Uterus (tissue), 4 donors: ENCODE data around the gene SLC2A13. TPM values are rescaled to one million over a fixed set of nuclear protein-coding genes. Genes with fewer than 3 reads are reported as not detected.

Source experiments
- DNase-seq, 2 donors: peaks; one replicate each; pipeline ENCODE4 v3.0.0-alpha.2; 2019 to 2020
- H3K27ac ChIP-seq, 2 donors: fragments of 200-600 bp; sonication (generic); 1 replicate in 1 of 2; 2 replicates in 1 of 2; pipeline ENCODE4 v1.5.1; 2016 to 2018
- H3K27me3 ChIP-seq, 2 donors: fragments of 200-600 bp; sonication (generic); one replicate each; pipeline ENCODE4 v1.5.1; 2018 to 2019; ENCODE audit warnings: control low read depth in 1 of 2
- H3K36me3 ChIP-seq, 2 donors: fragments of 200-600 bp; sonication (generic); one replicate each; pipeline ENCODE4 v1.5.1; 2019; ENCODE audit warnings: control low read depth in 1 of 2
- H3K4me1 ChIP-seq, 2 donors: fragments of 200-600 bp; sonication (generic); one replicate each; pipeline ENCODE4 v1.5.1; 2018 to 2019; ENCODE audit warnings: control low read depth in 1 of 2
- H3K4me3 ChIP-seq, 2 donors: fragments of 200-600 bp; sonication (generic); 1 replicate in 1 of 2; 2 replicates in 1 of 2; pipeline ENCODE4 v1.5.1; 2018 to 2019; ENCODE audit warnings: mild to moderate bottlenecking in 1 of 2
- H3K9me3 ChIP-seq, 2 donors: fragments of 200-600 bp; sonication (generic); one replicate each; pipeline ENCODE4 v1.5.1; 2019; ENCODE audit warnings: control low read depth in 1 of 2
- POLR2A ChIP-seq, 2 donors: fragments of 450-650 bp; IDR thresholded peaks; one replicate each; pipeline ENCODE4 v1.6.1; 2016; ENCODE audit warnings: antibody characterized with exemption in 2 of 2, mild to moderate bottlenecking in 1 of 2, moderate library complexity in 1 of 2
- intact Hi-C: fragments of 100-400 bp; cut with DNase I; formaldehyde crosslinking; loops from one replicate; pipeline ENCODE4 v1.15.1; 2023; ENCODE audit warnings: low total_unique reads
- total RNA-seq, 4 donors: library from RNA; depleted of rRNA in 3 of 4; stranded (reverse); fragments of >200 nt in 3 of 4; gene quantifications; one replicate each; pipeline versions ENCODE4 v1.1.0 to v1.2.4, GENCODE V29; 2014 to 2023
- TF ChIP-seq, protein P1 (sequence below), 4 experiments: fragments of 200-600 bp in 2 of 4; fragments of 450-650 bp in 2 of 4; sonication (generic) in 2 of 4; IDR thresholded peaks; one replicate each; pipeline ENCODE4 v1.5.1; 2016 to 2019; ENCODE audit warnings: antibody characterized with exemption in 4 of 4, mild to moderate bottlenecking in 2 of 4, moderate library complexity in 1 of 4
- donor health status: DM: yes; HTN: yes; CAD: no.

Gene SLC2A13
- total RNA-seq, 4 donors from 2014 or later, result 12.8 to 31.7 (median 15.3) TPM

GRCh38 chr12:39805651-39806050 lies 300.2 kb downstream of the SLC2A13 start:
- no peaks in the 10 kb centered on the region for H3K36me3 ChIP-seq
- H3K4me1 ChIP-seq, result no peaks in the 10 kb centered on the region
- H3K9me3 ChIP-seq, result no peaks in the 10 kb centered on the region
- H3K4me3 ChIP-seq, result no peak overlapping the region
- no peaks in the 10 kb centered on the region for H3K27me3 ChIP-seq
- no peak for DNase-seq
- intact Hi-C loops, result no loop called here
- no peak overlapping the region for H3K27ac ChIP-seq
- no peak for TF ChIP-seq POLR2A (IDR thresholded peaks at IDR 0.05)
- TF ChIP-seq, protein P1, sequence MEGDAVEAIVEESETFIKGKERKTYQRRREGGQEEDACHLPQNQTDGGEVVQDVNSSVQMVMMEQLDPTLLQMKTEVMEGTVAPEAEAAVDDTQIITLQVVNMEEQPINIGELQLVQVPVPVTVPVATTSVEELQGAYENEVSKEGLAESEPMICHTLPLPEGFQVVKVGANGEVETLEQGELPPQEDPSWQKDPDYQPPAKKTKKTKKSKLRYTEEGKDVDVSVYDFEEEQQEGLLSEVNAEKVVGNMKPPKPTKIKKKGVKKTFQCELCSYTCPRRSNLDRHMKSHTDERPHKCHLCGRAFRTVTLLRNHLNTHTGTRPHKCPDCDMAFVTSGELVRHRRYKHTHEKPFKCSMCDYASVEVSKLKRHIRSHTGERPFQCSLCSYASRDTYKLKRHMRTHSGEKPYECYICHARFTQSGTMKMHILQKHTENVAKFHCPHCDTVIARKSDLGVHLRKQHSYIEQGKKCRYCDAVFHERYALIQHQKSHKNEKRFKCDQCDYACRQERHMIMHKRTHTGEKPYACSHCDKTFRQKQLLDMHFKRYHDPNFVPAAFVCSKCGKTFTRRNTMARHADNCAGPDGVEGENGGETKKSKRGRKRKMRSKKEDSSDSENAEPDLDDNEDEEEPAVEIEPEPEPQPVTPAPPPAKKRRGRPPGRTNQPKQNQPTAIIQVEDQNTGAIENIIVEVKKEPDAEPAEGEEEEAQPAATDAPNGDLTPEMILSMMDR (IDR thresholded peaks at IDR 0.05), result no peak

DNA sequence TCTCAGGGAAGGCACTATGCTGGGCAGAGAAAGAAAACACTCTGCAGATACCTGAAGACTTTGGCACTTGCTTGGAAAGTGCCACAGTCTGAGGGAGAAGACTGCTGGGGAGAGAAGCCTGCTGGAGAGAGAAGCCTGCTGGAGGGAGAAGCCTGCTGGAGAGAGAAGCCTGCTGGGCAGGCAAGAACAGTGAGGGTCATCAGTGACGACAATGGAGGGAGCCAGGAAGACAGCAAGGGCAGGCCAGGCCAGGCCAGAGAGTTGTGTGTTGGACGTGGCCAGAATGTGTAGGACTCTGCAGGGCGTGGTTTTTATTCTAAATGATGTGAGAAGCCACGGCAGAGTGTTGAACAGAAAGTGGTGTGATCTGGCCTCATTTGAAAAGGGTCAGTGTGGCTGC lies 301.0 kb downstream of the SLC2A13 start:
- Histone ChIP-seq H3K9me3 (no peaks in the 10 kb centered on the region), H3K4me1 (no peaks in the 10 kb centered on the region), H3K27ac (no peak overlapping the region), H3K36me3 (no peaks in the 10 kb centered on the region), H3K27me3 (no peaks in the 10 kb centered on the region), H3K4me3 (no peak overlapping the region)
- TF ChIP-seq, protein P1 (IDR thresholded peaks at IDR 0.05), result no peak
- TF ChIP-seq POLR2A (IDR thresholded peaks at IDR 0.05), result no peak
- intact Hi-C loops, result no loop called here
- DNase-seq, result no peak

DNA sequence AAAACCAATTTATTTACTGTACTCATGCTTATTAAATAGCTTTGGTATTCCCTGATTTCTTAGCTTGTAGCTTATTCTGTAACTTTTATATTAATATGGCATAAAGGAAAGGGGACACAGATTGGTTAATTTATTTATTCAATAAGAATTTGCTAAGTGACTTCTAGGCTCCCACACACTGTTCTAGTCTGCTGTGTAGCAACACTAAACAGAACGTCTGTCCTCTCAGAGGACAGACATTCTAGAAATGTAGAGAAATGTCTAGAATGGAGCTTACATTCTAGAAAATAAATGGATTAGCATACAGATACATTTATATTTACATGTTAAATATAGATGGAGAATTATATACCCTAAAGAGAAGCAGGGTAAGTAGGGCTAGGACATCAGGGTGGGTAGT lies 301.4 kb downstream of the SLC2A13 start:
- no peak overlapping the region for H3K27ac ChIP-seq
- intact Hi-C loops, result no loop called here
- TF ChIP-seq, protein P1 (IDR thresholded peaks at IDR 0.05), result no peak
- no peak for TF ChIP-seq POLR2A (IDR thresholded peaks at IDR 0.05)

DNA sequence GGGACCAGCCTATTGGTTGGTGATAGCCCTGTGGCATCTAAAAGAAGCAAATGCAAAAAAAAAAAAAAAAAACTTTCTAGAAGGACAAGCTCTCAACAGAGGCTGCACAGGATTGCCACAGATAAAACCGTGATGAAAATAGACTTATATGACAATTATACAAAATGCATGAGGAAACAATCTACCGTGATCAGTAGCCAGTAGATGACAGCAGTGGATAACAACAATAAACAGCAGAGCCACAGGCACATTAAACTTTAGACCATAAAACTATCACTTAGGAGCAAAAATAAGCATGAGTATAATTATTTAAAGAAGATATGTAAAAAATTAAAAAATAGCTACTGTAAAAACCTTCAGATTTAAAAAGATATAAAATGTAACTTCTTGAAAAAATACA lies 302.7 kb downstream of the SLC2A13 start:
- intact Hi-C loops, result no loop called here
- no peaks in the 10 kb centered on the region for H3K27me3 ChIP-seq

More for the DNA sequence above, 301.4 kb downstream of the SLC2A13 start:
- H3K27me3 ChIP-seq, result no peaks in the 10 kb centered on the region
- H3K4me1 ChIP-seq, result no peaks in the 10 kb centered on the region
- H3K36me3 ChIP-seq, result no peaks in the 10 kb centered on the region
- no peak overlapping the region for H3K4me3 ChIP-seq
- H3K9me3 ChIP-seq, result no peaks in the 10 kb centered on the region
- DNase-seq, result no peak

DNA sequence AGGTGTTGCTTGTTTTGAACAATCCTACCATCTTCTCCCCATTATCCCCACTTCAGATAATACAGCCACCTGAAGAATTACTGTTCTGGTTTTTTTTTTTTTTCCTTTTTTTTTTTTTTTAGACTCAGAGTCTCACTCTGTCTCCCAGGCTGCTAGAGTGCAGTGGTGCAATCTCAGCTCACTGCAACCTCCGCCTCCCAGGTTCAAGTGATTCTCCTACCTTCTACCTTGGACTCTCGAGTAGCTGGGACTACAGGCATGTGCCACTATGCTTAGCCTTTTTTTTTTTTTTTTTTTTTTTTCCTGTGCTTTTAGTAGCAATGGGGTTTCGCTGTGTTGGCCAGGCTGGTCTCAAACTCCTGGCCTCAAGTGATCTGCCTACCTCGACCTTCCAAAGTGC lies 306.9 kb downstream of the SLC2A13 start:
- H3K4me3 ChIP-seq, result no peak overlapping the region
- no peaks in the 10 kb centered on the region for H3K9me3 ChIP-seq
- no peak for DNase-seq
- TF ChIP-seq, protein P1 (IDR thresholded peaks at IDR 0.05), result no peak
- no peak for TF ChIP-seq POLR2A (IDR thresholded peaks at IDR 0.05)
- no peaks in the 10 kb centered on the region for H3K4me1 ChIP-seq
- no peaks in the 10 kb centered on the region for H3K36me3 ChIP-seq
- no peaks in the 10 kb centered on the region for H3K27me3 ChIP-seq
- intact Hi-C loops, result no loop called here
- H3K27ac ChIP-seq, result no peak overlapping the region

More for the DNA sequence above, 302.7 kb downstream of the SLC2A13 start:
- Histone ChIP-seq H3K27ac (no peak overlapping the region), H3K9me3 (no peaks in the 10 kb centered on the region), H3K36me3 (no peaks in the 10 kb centered on the region), H3K4me1 (no peaks in the 10 kb centered on the region), H3K4me3 (no peak overlapping the region)
- no peak for DNase-seq
- no peak for TF ChIP-seq POLR2A (IDR thresholded peaks at IDR 0.05)

DNA sequence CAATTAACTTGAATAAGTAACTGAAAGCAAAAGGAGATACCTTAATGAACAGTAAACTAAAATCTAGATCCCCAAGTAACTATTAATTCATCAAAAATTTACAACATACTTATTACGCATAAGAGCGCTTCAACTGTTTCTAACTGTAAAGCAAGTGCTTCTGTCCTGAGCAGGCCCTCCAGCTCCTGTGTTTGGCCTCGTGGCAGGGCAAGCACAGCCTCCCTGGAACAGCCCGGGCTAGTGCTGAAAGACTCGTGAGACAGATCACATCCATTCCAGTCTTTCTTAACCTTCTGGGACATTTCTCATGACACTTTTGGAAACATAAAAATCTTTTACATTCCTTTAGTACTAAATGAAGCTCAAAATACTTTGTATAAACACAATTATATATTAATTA lies 307.5 kb downstream of the SLC2A13 start:
- no peak overlapping the region for H3K4me3 ChIP-seq
- intact Hi-C loops, result no loop called here
- no peak for TF ChIP-seq POLR2A (IDR thresholded peaks at IDR 0.05)
- TF ChIP-seq, protein P1 (IDR thresholded peaks at IDR 0.05), result no peak

More for the DNA sequence above, 307.5 kb downstream of the SLC2A13 start:
- DNase-seq, result no peak
- Histone ChIP-seq H3K27ac (no peak overlapping the region), H3K9me3 (no peaks in the 10 kb centered on the region), H3K27me3 (no peaks in the 10 kb centered on the region), H3K36me3 (no peaks in the 10 kb centered on the region), H3K4me1 (no peaks in the 10 kb centered on the region)
